ENCODE measurements around the gene MYO6.

The MYO6 gene

GRCh38 chr6:75760320-75760719 is 11.3 kb downstream of the MYO6 start:
- ChIA-PET POLR2A (no interaction called here), CTCF (no interaction called here)
- TF ChIP-seq, protein P1, sequence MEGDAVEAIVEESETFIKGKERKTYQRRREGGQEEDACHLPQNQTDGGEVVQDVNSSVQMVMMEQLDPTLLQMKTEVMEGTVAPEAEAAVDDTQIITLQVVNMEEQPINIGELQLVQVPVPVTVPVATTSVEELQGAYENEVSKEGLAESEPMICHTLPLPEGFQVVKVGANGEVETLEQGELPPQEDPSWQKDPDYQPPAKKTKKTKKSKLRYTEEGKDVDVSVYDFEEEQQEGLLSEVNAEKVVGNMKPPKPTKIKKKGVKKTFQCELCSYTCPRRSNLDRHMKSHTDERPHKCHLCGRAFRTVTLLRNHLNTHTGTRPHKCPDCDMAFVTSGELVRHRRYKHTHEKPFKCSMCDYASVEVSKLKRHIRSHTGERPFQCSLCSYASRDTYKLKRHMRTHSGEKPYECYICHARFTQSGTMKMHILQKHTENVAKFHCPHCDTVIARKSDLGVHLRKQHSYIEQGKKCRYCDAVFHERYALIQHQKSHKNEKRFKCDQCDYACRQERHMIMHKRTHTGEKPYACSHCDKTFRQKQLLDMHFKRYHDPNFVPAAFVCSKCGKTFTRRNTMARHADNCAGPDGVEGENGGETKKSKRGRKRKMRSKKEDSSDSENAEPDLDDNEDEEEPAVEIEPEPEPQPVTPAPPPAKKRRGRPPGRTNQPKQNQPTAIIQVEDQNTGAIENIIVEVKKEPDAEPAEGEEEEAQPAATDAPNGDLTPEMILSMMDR (IDR thresholded peaks at IDR 0.05; ENCODE audit: insufficient read depth, low read length, missing control alignments) = no peak
- H3K4me3 ChIP-seq (ENCODE audit: low read depth, low read length) = no peak overlapping the region
- DNase-seq (ENCODE audit: low read depth, low spot score) = no peak

DNA sequence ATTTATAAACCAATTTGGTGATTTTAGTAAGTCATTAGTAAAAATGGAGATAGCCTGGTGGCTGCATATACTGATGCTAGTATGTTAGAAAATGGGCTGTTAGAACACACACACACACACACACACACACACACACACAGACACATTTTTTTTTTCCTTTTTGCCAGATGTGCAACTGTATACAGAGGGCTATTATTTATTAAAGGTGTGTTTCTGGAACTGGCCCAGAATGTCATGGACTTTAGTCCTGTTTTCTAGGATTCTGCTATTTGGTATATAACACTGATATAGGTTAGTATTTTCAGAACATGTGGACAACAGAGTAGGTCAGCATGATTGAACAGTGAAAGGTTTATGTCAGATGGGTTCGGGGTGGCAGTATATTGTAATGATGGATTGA is 12.4 kb downstream of the MYO6 start:
- no peak overlapping the region for H3K4me3 ChIP-seq (ENCODE audit: low read depth, low read length)
- DNase-seq (ENCODE audit: low read depth, low spot score) = no peak
- ChIA-PET CTCF (no interaction called here), POLR2A (no interaction called here)
- TF ChIP-seq, protein P1 (IDR thresholded peaks at IDR 0.05; ENCODE audit: insufficient read depth, low read length, missing control alignments) = no peak

DNA sequence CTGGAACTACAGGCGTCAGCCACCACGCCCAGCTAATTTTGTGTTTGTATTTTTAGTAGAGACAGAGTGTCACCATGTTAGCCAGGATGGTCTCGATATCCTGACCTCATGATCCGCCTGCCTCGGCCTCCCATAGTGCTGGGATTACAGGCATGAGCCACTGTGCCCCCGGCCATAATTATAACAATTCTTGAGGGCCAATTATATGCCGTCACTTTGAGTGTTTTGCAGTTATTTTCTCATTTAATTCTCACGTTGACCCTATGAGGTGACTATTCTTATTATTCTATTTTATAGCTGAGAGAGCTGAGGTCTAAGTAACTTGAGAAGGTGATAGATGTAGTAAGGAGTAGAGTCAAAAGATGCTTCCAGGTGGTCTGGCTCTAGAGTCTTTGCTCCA is 13.0 kb downstream of the MYO6 start:
- DNase-seq (ENCODE audit: low read depth, low spot score) = no peak
- ChIA-PET CTCF (interaction anchor here (1.3 kb wide), 1 partner anchor 33 kb away, joined by 3 read pairs; no protein-coding TSS in a partner anchor), POLR2A (no interaction called here)
- H3K4me3 ChIP-seq (ENCODE audit: low read depth, low read length) = no peak overlapping the region
- TF ChIP-seq, protein P1 (IDR thresholded peaks at IDR 0.05; ENCODE audit: insufficient read depth, low read length, missing control alignments) = no peak

DNA sequence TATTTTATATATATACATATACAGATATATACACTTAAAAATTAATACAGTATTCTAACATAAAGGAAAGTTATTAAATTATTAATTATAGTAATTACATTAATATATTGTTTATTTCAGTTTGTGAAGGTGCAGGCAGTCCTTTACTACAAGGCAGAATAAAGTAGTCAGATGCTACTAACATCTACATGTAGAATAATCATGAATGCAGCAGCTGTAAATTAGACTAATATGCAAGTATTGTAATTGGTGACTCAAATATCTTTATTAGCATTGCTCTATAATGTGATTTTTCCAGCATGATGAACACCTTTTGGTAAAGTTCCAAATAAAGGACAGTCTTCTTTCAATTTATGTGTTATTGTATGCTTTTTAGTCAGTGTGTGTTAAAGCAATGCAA is 17.3 kb downstream of the MYO6 start:
- H3K4me3 ChIP-seq (ENCODE audit: low read depth, low read length) = no peak overlapping the region
- TF ChIP-seq, protein P1 (IDR thresholded peaks at IDR 0.05; ENCODE audit: insufficient read depth, low read length, missing control alignments) = no peak
- DNase-seq (ENCODE audit: low read depth, low spot score) = no peak
- ChIA-PET CTCF (no interaction called here), POLR2A (no interaction called here)

DNA sequence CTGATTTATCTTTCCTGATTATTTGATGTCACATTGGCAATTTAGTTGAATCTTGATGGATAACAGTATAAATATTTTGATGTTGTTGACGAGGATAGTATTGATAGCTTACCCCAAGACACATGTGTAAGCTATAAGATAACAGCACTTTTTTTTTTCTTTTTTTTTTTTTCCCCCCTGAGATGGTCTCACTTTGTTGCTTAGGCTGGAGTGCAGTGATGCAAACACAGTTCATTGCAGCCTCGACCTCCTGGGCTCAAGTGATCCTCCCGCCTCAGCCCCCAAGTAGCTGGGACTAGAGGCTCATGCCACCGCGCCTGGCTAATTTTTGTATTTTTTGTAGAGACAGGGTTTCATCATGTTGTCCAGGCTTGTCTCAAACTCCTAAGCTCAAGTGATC is 21.8 kb downstream of the MYO6 start:
- no peak overlapping the region for H3K4me3 ChIP-seq (ENCODE audit: low read depth, low read length)
- ChIA-PET CTCF (no interaction called here), POLR2A (no interaction called here)
- no peak for DNase-seq (ENCODE audit: low read depth, low spot score)
- TF ChIP-seq, protein P1 (IDR thresholded peaks at IDR 0.05; ENCODE audit: insufficient read depth, low read length, missing control alignments) = no peak

DNA sequence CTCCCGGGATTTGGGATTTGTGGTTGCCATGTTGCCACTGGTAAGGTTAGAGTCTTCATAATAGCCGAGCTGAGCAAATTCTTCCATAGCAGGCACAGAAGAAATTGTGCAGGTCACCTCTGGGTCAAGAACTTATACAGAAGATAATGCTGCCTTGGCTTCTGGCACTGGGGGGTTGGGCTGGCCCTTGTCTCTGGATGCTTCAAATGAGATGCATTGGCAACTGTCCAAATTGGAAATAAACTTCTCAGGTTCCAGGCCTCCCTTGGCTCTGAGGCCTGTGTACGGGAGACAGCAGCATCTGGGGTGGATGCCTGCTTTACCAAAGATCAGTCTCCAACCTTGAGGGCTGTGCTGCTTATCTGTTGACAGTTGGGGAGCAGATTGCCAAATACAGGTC is 26.2 kb downstream of the MYO6 start:
- CTCF ChIA-PET = no interaction called here
- POLR2A ChIA-PET = no interaction called here
- no peak for DNase-seq (ENCODE audit: low read depth, low spot score)
- TF ChIP-seq, protein P1 (IDR thresholded peaks at IDR 0.05; ENCODE audit: insufficient read depth, low read length, missing control alignments) = no peak
- H3K4me3 ChIP-seq (ENCODE audit: low read depth, low read length) = no peak overlapping the region
